RWPE1 (cell line): ENCODE results near the gene MAP6D1.

Source experiments
- CTCF ChIA-PET: fragments of 350-600 bp; sonication (Branson Sonifier 250); formaldehyde crosslinking; extraction: SDS; loops from one replicate; lab custom pipeline; 2021; lab: Yijun Ruan, JAX
- POLR2A ChIA-PET: fragments of 400-600 bp; formaldehyde crosslinking; extraction: SDS; loops from one replicate; lab custom pipeline; 2020; ENCODE audit warnings: antibody characterized with exemption; ENCODE audit not compliant: low non-redundant PET; lab: Yijun Ruan, JAX
- DNase-seq: peaks from one replicate; pipeline ENCODE4 v3.0.0; 2012; ENCODE audit warnings: low spot score
- H3K27ac ChIP-seq: fragments of 450-650 bp; 2 replicates; pipeline ENCODE4 v1.5.1; 2017
- CTCF ChIP-seq: fragments of 450-650 bp; conservative IDR thresholded peaks from 2 replicates; pipeline ENCODE4 v1.5.1; 2017; ENCODE audit warnings: low read depth, mild to moderate bottlenecking

MAP6D1 gene

GRCh38 chr3:183769453-183769852, 55.9 kb downstream of the MAP6D1 start:
- H3K27ac ChIP-seq, result no peak overlapping the region
- DNase-seq, result no peak
- no peak for TF ChIP-seq CTCF
- CTCF ChIA-PET, result interaction anchor here (0.6 kb wide), 2 partner anchors 11 to 530 kb away, joined by 3 read pairs; no protein-coding TSS in a partner anchor
- POLR2A ChIA-PET, result no interaction called here

GRCh38 chr3:183768114-183768513, 57.3 kb downstream of the MAP6D1 start:
- no peak for TF ChIP-seq CTCF
- POLR2A ChIA-PET, result no interaction called here
- H3K27ac ChIP-seq, result no peak overlapping the region
- no peak for DNase-seq
- CTCF ChIA-PET, result interaction anchor here (0.6 kb wide), 1 partner anchor 349 kb away, joined by 3 read pairs; no protein-coding TSS in a partner anchor

- DNase-seq, result peak; percentile 74
These were observed 58.4 kb downstream of the MAP6D1 start for GRCh38 chr3:183766745-183767606.

GRCh38 chr3:183766107-183766506, 59.3 kb downstream of the MAP6D1 start:
- POLR2A ChIA-PET, result no interaction called here
- TF ChIP-seq CTCF, result no peak
- no peak for DNase-seq
- no peak overlapping the region for H3K27ac ChIP-seq
- CTCF ChIA-PET, result interaction anchor here (0.6 to 0.8 kb wide), 2 partner anchors 8 to 759 kb away, joined by 3 to 4 read pairs; no protein-coding TSS in a partner anchor

More at GRCh38 chr3:183766745-183767606, 58.4 kb downstream of the MAP6D1 start:
- ChIA-PET CTCF (interaction anchor here (0.6 to 1.4 kb wide), 8 partner anchors 14 to 302 kb away, joined by 3 to 6 read pairs (median 4); no protein-coding TSS in a partner anchor), POLR2A (no interaction called here)
- no peak overlapping the region for H3K27ac ChIP-seq
- TF ChIP-seq CTCF, result peak; percentile 77
